H4 (cell line): ENCODE results near the gene SBNO2. TPM values are rescaled to one million over a fixed set of nuclear protein-coding genes. Genes with fewer than 3 reads are reported as not detected.
A peak's percentile ranks its signal among the peaks of the same experiment; 100 is the strongest.

ENCODE experiments used
- DNase-seq: peaks from one replicate; pipeline ENCODE4 v3.0.0-alpha.2; 2015; ENCODE audit warnings: low spot score
- total RNA-seq: library from RNA; depleted of rRNA; stranded (reverse); fragments of >200 nt; shearing (Covaris generic); gene quantifications from 2 replicates; pipeline ENCODE4 v1.2.3, GENCODE V29; 2014

Gene SBNO2
- total RNA-seq, 1 experiment from 2014 or later: 8.6 TPM

- DNase-seq: no peak
Observed at GRCh38 chr19:1156305-1156801, 17.7 kb downstream of the SBNO2 start.

GRCh38 chr19:1155352-1156304, 18.4 kb downstream of the SBNO2 start:
- no peak for DNase-seq

GRCh38 chr19:1154731-1155351, 19.2 kb downstream of the SBNO2 start:
- peak; percentile 78 for DNase-seq

GRCh38 chr19:1153891-1154730, 20.0 kb downstream of the SBNO2 start:
- no peak for DNase-seq

GRCh38 chr19:1151917-1152587, 22.0 kb downstream of the SBNO2 start:
- DNase-seq: no peak

- no peak for DNase-seq
Observed at GRCh38 chr19:1151037-1151724, 22.9 kb downstream of the SBNO2 start.

- no peak for DNase-seq
Observed at GRCh38 chr19:1150333-1151036, 23.6 kb downstream of the SBNO2 start.

GRCh38 chr19:1149259-1150045, 24.6 kb downstream of the SBNO2 start:
- DNase-seq: no peak

- DNase-seq: no peak
Observed at GRCh38 chr19:1147934-1148549, 26.0 kb downstream of the SBNO2 start.

- no peak for DNase-seq
Observed at GRCh38 chr19:1146858-1147780, 26.9 kb downstream of the SBNO2 start.

- DNase-seq: no peak
Observed at GRCh38 chr19:1146412-1146699, 27.7 kb downstream of the SBNO2 start.

GRCh38 chr19:1145635-1146411, 28.2 kb downstream of the SBNO2 start:
- DNase-seq: no peak

- no peak for DNase-seq
Observed at GRCh38 chr19:1144741-1145140, 29.3 kb downstream of the SBNO2 start.

- DNase-seq: no peak
Observed at GRCh38 chr19:1143828-1144399, 30.2 kb downstream of the SBNO2 start.

GRCh38 chr19:1141944-1142343, 32.1 kb downstream of the SBNO2 start:
- peak; percentile 39 for DNase-seq

- DNase-seq: no peak
Observed at GRCh38 chr19:1140272-1141027, 33.6 kb downstream of the SBNO2 start.
